ENCODE measurements around the gene POLR1G.
"Not testable (repeated sequence)": the region's sequence is repeated elsewhere in the genome, so short reads cannot be mapped to it uniquely, and the experiment has no call there.

Gene POLR1G

GRCh38 chr19:45423033-45423588, 16.7 kb downstream of the POLR1G start:
- ATAC-seq: peak in 1 of 2 donors; percentile 60

GRCh38 chr19:45423589-45424190, 17.2 kb downstream of the POLR1G start, which contains the start of gene ERCC1:
Gene ERCC1 (minus strand): TSS chr19:45423917. CDS start chr19:45423374, 543 bp downstream.
- ATAC-seq: peak; percentile 73 to 79

- ATAC-seq: peak; percentile 62 to 75
Measured at GRCh38 chr19:45424191-45425058, 18.0 kb downstream of the POLR1G start.

- ATAC-seq: peak; percentile 14 to 25
Measured at GRCh38 chr19:45428384-45429231, 22.2 kb downstream of the POLR1G start.

- ATAC-seq: not testable (repeated sequence)
Measured at GRCh38 chr19:45429896-45430295, 23.5 kb downstream of the POLR1G start.

GRCh38 chr19:45431008-45431407, 24.6 kb downstream of the POLR1G start:
- ATAC-seq: not testable (repeated sequence)

GRCh38 chr19:45432543-45432942, 26.1 kb downstream of the POLR1G start:
- not testable (repeated sequence) for ATAC-seq

GRCh38 chr19:45437328-45437727, 30.9 kb downstream of the POLR1G start:
- ATAC-seq: no peak

- no peak for ATAC-seq
Measured at GRCh38 chr19:45439190-45439568, 32.7 kb downstream of the POLR1G start.

GRCh38 chr19:45439569-45440258, 33.3 kb downstream of the POLR1G start:
- ATAC-seq: peak; percentile 73 to 77

GRCh38 chr19:45440259-45440638, 33.8 kb downstream of the POLR1G start:
- no peak for ATAC-seq

- ATAC-seq: no peak
Measured at GRCh38 chr19:45440873-45441654, 34.6 kb downstream of the POLR1G start.

- no peak for ATAC-seq
Measured at GRCh38 chr19:45442408-45442777, 35.9 kb downstream of the POLR1G start.

GRCh38 chr19:45442778-45443461, 36.5 kb downstream of the POLR1G start:
- no peak for ATAC-seq

- ATAC-seq: peak in 1 of 2 donors; percentile 5
Measured at GRCh38 chr19:45443462-45444317, 37.2 kb downstream of the POLR1G start.

- peak; percentile 53 to 55 for ATAC-seq
Measured at GRCh38 chr19:45444318-45445041, 38.0 kb downstream of the POLR1G start.

GRCh38 chr19:45445139-45445538, 38.7 kb downstream of the POLR1G start:
- ATAC-seq: no peak

- ATAC-seq: no peak
Measured at GRCh38 chr19:45446295-45446694, 39.9 kb downstream of the POLR1G start.

- ATAC-seq: no peak
Measured at GRCh38 chr19:45446944-45447343, 40.5 kb downstream of the POLR1G start.

All from activated CD4-positive, CD25-positive, alpha-beta regulatory T cell treated with anti-CD3 and anti-CD28 coated beads, Interleukin-2, amount 50 U/mL, for 24 hours (primary cell).